Activated naive CD8-positive, alpha-beta T cell treated with anti-CD3 and anti-CD28 coated beads, Interleukin-2, amount 10 ng/mL, durations not matched to agents 7 days and 5 days (primary cell): ENCODE data around the gene DCAF4. TPM values are rescaled to one million over a fixed set of nuclear protein-coding genes. Genes with fewer than 3 reads are reported as not detected.

Experiments used
- ATAC-seq: fragments of 150-1000 bp; cut with Tn5 transposase; one replicate; pipeline ENCODE4 v1.10.0; 2021; ENCODE audit warnings: low read depth, moderate library complexity
- POLR2A ChIA-PET: fragments of 350-600 bp; sonication (Branson Sonifier 250); formaldehyde crosslinking; loops from one replicate; lab custom pipeline; 2021; ENCODE audit warnings: antibody characterized with exemption; lab: Charles Lee
- DNase-seq: peaks from one replicate; pipeline ENCODE4 v3.0.0; 2021
- H3K27ac Mint-ChIP-seq: one replicate; pipeline ENCODE4 v1.8.0; 2022; ENCODE audit warnings: mild to moderate bottlenecking, mixed read lengths
- H3K27me3 Mint-ChIP-seq: one replicate; pipeline ENCODE4 v1.8.0; 2022; ENCODE audit warnings: mild to moderate bottlenecking, moderate library complexity, mixed read lengths
- H3K36me3 Mint-ChIP-seq: one replicate; pipeline ENCODE4 v1.8.0; 2021; ENCODE audit warnings: mild to moderate bottlenecking, mixed read lengths
- H3K4me1 Mint-ChIP-seq: one replicate; pipeline ENCODE4 v1.8.0; 2021; ENCODE audit warnings: mixed read lengths
- H3K4me3 Mint-ChIP-seq: one replicate; pipeline ENCODE4 v1.8.0; 2022; ENCODE audit warnings: mild to moderate bottlenecking, moderate library complexity, mixed read lengths
- H3K9me3 Mint-ChIP-seq: one replicate; pipeline ENCODE4 v1.8.0; 2021; ENCODE audit warnings: mixed read lengths
- total RNA-seq, 2 experiments: library from RNA; stranded (reverse); gene quantifications; one replicate each; pipeline ENCODE4 v1.2.3, GENCODE V29; 2021

DCAF4 gene
- 10 to 100 TPM; 18.3 to 24.6 TPM for total RNA-seq

GRCh38 chr14:72926292-72927028 lies at the start of gene DCAF4:
DCAF4 (plus strand) TSS chr14:72926464; CDS start chr14:72937979, 11,515 bp downstream.
- H3K4me1 Mint-ChIP-seq, result peaks cover 8% of the 10 kb centered on the region
- peak within 1 kb of the TSS; percentile 99 for H3K4me3 Mint-ChIP-seq
- peak; percentile 89 for DNase-seq
- ATAC-seq, result peak; percentile 95
- H3K27me3 Mint-ChIP-seq, result peaks cover 21% of the 10 kb centered on the region
- H3K27ac Mint-ChIP-seq, result peak within 1 kb of the TSS; percentile 99
- no peaks in the 10 kb centered on the region for H3K36me3 Mint-ChIP-seq
- H3K9me3 Mint-ChIP-seq, result no peaks in the 10 kb centered on the region
- POLR2A ChIA-PET, result no interaction called here

GRCh38 chr14:72876710-72877063 lies 49.6 kb upstream of the DCAF4 start:
- POLR2A ChIA-PET, result no interaction called here
- Mint-ChIP-seq H3K4me3 (no peak overlapping the region), H3K27me3 (peaks cover 11% of the 10 kb centered on the region), H3K36me3 (peaks cover 21% of the 10 kb centered on the region), H3K4me1 (peaks cover 21% of the 10 kb centered on the region), H3K27ac (no peak overlapping the region), H3K9me3 (no peaks in the 10 kb centered on the region)
- no peak for ATAC-seq
- no peak for DNase-seq

- DNase-seq (no peak), ATAC-seq (no peak)
- peaks cover 24% of the 10 kb centered on the region for H3K36me3 Mint-ChIP-seq
- no peak overlapping the region for H3K27ac Mint-ChIP-seq
- peaks cover 35% of the 10 kb centered on the region for H3K4me1 Mint-ChIP-seq
- no peak overlapping the region for H3K4me3 Mint-ChIP-seq
- POLR2A ChIA-PET, result no interaction called here
- H3K9me3 Mint-ChIP-seq, result no peaks in the 10 kb centered on the region
- H3K27me3 Mint-ChIP-seq, result peaks cover 11% of the 10 kb centered on the region
These were observed 47.5 kb upstream of the DCAF4 start for GRCh38 chr14:72878746-72879145.

- Mint-ChIP-seq H3K36me3 (peaks cover 23% of the 10 kb centered on the region), H3K27me3 (peaks cover 11% of the 10 kb centered on the region), H3K4me1 (peaks cover 40% of the 10 kb centered on the region), H3K4me3 (no peak overlapping the region), H3K27ac (no peak overlapping the region), H3K9me3 (no peaks in the 10 kb centered on the region)
- no peak for ATAC-seq
- no peak for DNase-seq
- POLR2A ChIA-PET, result no interaction called here
These were observed 46.8 kb upstream of the DCAF4 start for GRCh38 chr14:72879431-72879830.

- Mint-ChIP-seq H3K4me1 (peaks cover 43% of the 10 kb centered on the region), H3K27me3 (peaks cover 11% of the 10 kb centered on the region), H3K27ac (no peak overlapping the region), H3K4me3 (peak overlapping the region; percentile 15), H3K36me3 (peaks cover 19% of the 10 kb centered on the region), H3K9me3 (no peaks in the 10 kb centered on the region)
- POLR2A ChIA-PET, result no interaction called here
- DNase-seq (no peak), ATAC-seq (no peak)
These were observed 46.1 kb upstream of the DCAF4 start for GRCh38 chr14:72880164-72880563.

- POLR2A ChIA-PET, result no interaction called here
- Mint-ChIP-seq H3K27me3 (peaks cover 8% of the 10 kb centered on the region), H3K4me3 (peak overlapping the region; percentile 45), H3K36me3 (peaks cover 22% of the 10 kb centered on the region), H3K27ac (peak overlapping the region; percentile 59), H3K9me3 (peaks cover 2% of the 10 kb centered on the region), H3K4me1 (peaks cover 42% of the 10 kb centered on the region)
- no peak for DNase-seq
- ATAC-seq, result no peak
These were observed 45.4 kb upstream of the DCAF4 start for GRCh38 chr14:72880820-72881219.

- Mint-ChIP-seq H3K9me3 (peaks cover 6% of the 10 kb centered on the region), H3K27me3 (peaks cover 8% of the 10 kb centered on the region), H3K4me3 (peak overlapping the region; percentile 45), H3K36me3 (peaks cover 29% of the 10 kb centered on the region), H3K4me1 (peaks cover 42% of the 10 kb centered on the region), H3K27ac (no peak overlapping the region)
- POLR2A ChIA-PET, result interaction anchor here (1.3 kb wide), 1 partner anchor 12 kb away, joined by 5 read pairs; the partner anchor contains the start of gene DPF3
- ATAC-seq (no peak), DNase-seq (no peak)
These were observed 44.7 kb upstream of the DCAF4 start for GRCh38 chr14:72881543-72881942.

GRCh38 chr14:72882047-72882446 lies 44.2 kb upstream of the DCAF4 start:
- Mint-ChIP-seq H3K27ac (no peak overlapping the region), H3K4me3 (no peak overlapping the region), H3K9me3 (peaks cover 6% of the 10 kb centered on the region), H3K36me3 (peaks cover 35% of the 10 kb centered on the region), H3K27me3 (peaks cover 5% of the 10 kb centered on the region), H3K4me1 (peaks cover 42% of the 10 kb centered on the region)
- no peak for DNase-seq
- no peak for ATAC-seq
- POLR2A ChIA-PET, result interaction anchor here (1.3 kb wide), 1 partner anchor 12 kb away, joined by 5 read pairs; the partner anchor contains the start of gene DPF3

GRCh38 chr14:72882463-72882862 lies 43.8 kb upstream of the DCAF4 start:
- POLR2A ChIA-PET, result interaction anchor here (1.3 kb wide), 1 partner anchor 11 kb away, joined by 5 read pairs; the partner anchor contains the start of gene DPF3
- Mint-ChIP-seq H3K4me3 (no peak overlapping the region), H3K27ac (no peak overlapping the region), H3K9me3 (peaks cover 6% of the 10 kb centered on the region), H3K36me3 (peaks cover 38% of the 10 kb centered on the region), H3K4me1 (peaks cover 42% of the 10 kb centered on the region), H3K27me3 (peaks cover 8% of the 10 kb centered on the region)
- ATAC-seq (no peak), DNase-seq (no peak)

GRCh38 chr14:72883109-72883508 lies 43.2 kb upstream of the DCAF4 start:
- H3K36me3 Mint-ChIP-seq, result peaks cover 41% of the 10 kb centered on the region
- H3K27ac Mint-ChIP-seq, result peak overlapping the region; percentile 72
- H3K27me3 Mint-ChIP-seq, result peaks cover 9% of the 10 kb centered on the region
- peaks cover 6% of the 10 kb centered on the region for H3K9me3 Mint-ChIP-seq
- ATAC-seq (no peak), DNase-seq (no peak)
- H3K4me3 Mint-ChIP-seq, result peak overlapping the region; percentile 61
- peaks cover 43% of the 10 kb centered on the region for H3K4me1 Mint-ChIP-seq
- POLR2A ChIA-PET, result interaction anchor here (0.9 to 1.8 kb wide), 5 partner anchors 11 to 444 kb away, joined by 3 to 15 read pairs (median 6); partner anchors contain the start of gene DPF3

- POLR2A ChIA-PET, result interaction anchor here (0.7 to 1.8 kb wide), 7 partner anchors 10 to 542 kb away, joined by 3 to 15 read pairs (median 5); partner anchors contain the start of gene DPF3
- Mint-ChIP-seq H3K4me1 (peaks cover 46% of the 10 kb centered on the region), H3K27ac (peak overlapping the region; percentile 72), H3K36me3 (peaks cover 43% of the 10 kb centered on the region), H3K4me3 (peak overlapping the region; percentile 61), H3K9me3 (peaks cover 6% of the 10 kb centered on the region), H3K27me3 (peaks cover 10% of the 10 kb centered on the region)
- DNase-seq, result peak; percentile 58
- peak; percentile 94 for ATAC-seq
These were observed 42.3 kb upstream of the DCAF4 start for GRCh38 chr14:72883961-72884360.

GRCh38 chr14:72884386-72884785 lies 41.9 kb upstream of the DCAF4 start:
- POLR2A ChIA-PET, result interaction anchor here (0.7 to 1.8 kb wide), 6 partner anchors 9 to 542 kb away, joined by 3 to 15 read pairs (median 6); partner anchors contain the start of gene DPF3
- DNase-seq, result no peak
- Mint-ChIP-seq H3K4me3 (no peak overlapping the region), H3K27me3 (peaks cover 14% of the 10 kb centered on the region), H3K9me3 (peaks cover 6% of the 10 kb centered on the region), H3K36me3 (peaks cover 38% of the 10 kb centered on the region), H3K4me1 (peaks cover 47% of the 10 kb centered on the region), H3K27ac (peak overlapping the region; percentile 31)
- peak; percentile 25 for ATAC-seq

GRCh38 chr14:72887514-72887913 lies 38.8 kb upstream of the DCAF4 start:
- Mint-ChIP-seq H3K36me3 (peaks cover 30% of the 10 kb centered on the region), H3K27ac (no peak overlapping the region), H3K4me1 (peaks cover 30% of the 10 kb centered on the region), H3K27me3 (peaks cover 33% of the 10 kb centered on the region), H3K4me3 (no peak overlapping the region), H3K9me3 (peaks cover 6% of the 10 kb centered on the region)
- no peak for ATAC-seq
- DNase-seq, result no peak
- POLR2A ChIA-PET, result interaction anchor here (1.5 kb wide), 1 partner anchor 369 kb away, joined by 3 read pairs; no protein-coding TSS in a partner anchor

- peaks cover 35% of the 10 kb centered on the region for H3K27me3 Mint-ChIP-seq
- DNase-seq (no peak), ATAC-seq (no peak)
- H3K9me3 Mint-ChIP-seq, result peaks cover 6% of the 10 kb centered on the region
- no peak overlapping the region for H3K27ac Mint-ChIP-seq
- peaks cover 27% of the 10 kb centered on the region for H3K36me3 Mint-ChIP-seq
- H3K4me1 Mint-ChIP-seq, result peaks cover 28% of the 10 kb centered on the region
- no peak overlapping the region for H3K4me3 Mint-ChIP-seq
- POLR2A ChIA-PET, result no interaction called here
These were observed 38.1 kb upstream of the DCAF4 start for GRCh38 chr14:72888192-72888591.
